ENCODE data around the gene GNPDA2.
"Not testable (repeated sequence)": the region's sequence is repeated elsewhere in the genome, so short reads cannot be mapped to it uniquely, and the experiment has no call there.

Gene GNPDA2

GRCh38 chr4:44726038-44726871 lies at the start of gene GNPDA2:
TSS of gene GNPDA2 (minus strand) at chr4:44726556. CDS start at chr4:44722207, 4,349 bp downstream.
- peak; percentile 89 for DNase-seq (ENCODE audit: insufficient read length, low spot score)
- no peak for FAIRE-seq

- FAIRE-seq (no peak), DNase-seq (ENCODE audit: insufficient read length, low spot score) (no peak)
Measured at GRCh38 chr4:44772340-44772739, 46.0 kb upstream of the GNPDA2 start.

- DNase-seq (ENCODE audit: insufficient read length, low spot score) (no peak), FAIRE-seq (no peak)
Measured at GRCh38 chr4:44771789-44772188, 45.4 kb upstream of the GNPDA2 start.

GRCh38 chr4:44766453-44766852 lies 40.1 kb upstream of the GNPDA2 start:
- no peak for FAIRE-seq
- no peak for DNase-seq (ENCODE audit: insufficient read length, low spot score)

- FAIRE-seq (no peak), DNase-seq (ENCODE audit: insufficient read length, low spot score) (no peak)
Measured at GRCh38 chr4:44765116-44765515, 38.8 kb upstream of the GNPDA2 start.

GRCh38 chr4:44761306-44761705 lies 35.0 kb upstream of the GNPDA2 start:
- DNase-seq (ENCODE audit: insufficient read length, low spot score) (no peak), FAIRE-seq (no peak)

GRCh38 chr4:44760142-44760898 lies 34.0 kb upstream of the GNPDA2 start:
- no peak for FAIRE-seq
- peak; percentile 9 for DNase-seq (ENCODE audit: insufficient read length, low spot score)

GRCh38 chr4:44756559-44756958 lies 30.2 kb upstream of the GNPDA2 start:
- DNase-seq (ENCODE audit: insufficient read length, low spot score) (no peak), FAIRE-seq (no peak)

- DNase-seq (ENCODE audit: insufficient read length, low spot score) (no peak), FAIRE-seq (no peak)
Measured at GRCh38 chr4:44740201-44740600, 13.8 kb upstream of the GNPDA2 start.

- no peak for FAIRE-seq
Measured at GRCh38 chr4:44738615-44739014, 12.3 kb upstream of the GNPDA2 start.

GRCh38 chr4:44736900-44737299 lies 10.5 kb upstream of the GNPDA2 start:
- FAIRE-seq = no peak
- no peak for DNase-seq (ENCODE audit: insufficient read length, low spot score)

More at GRCh38 chr4:44738615-44739014, 12.3 kb upstream of the GNPDA2 start:
- DNase-seq (ENCODE audit: insufficient read length, low spot score) = no peak

- not testable (repeated sequence) for DNase-seq (ENCODE audit: insufficient read length, low spot score); FAIRE-seq
Measured at GRCh38 chr4:44728694-44729093, 2.3 kb upstream of the GNPDA2 start.

GRCh38 chr4:44727471-44727870 lies 1.1 kb upstream of the GNPDA2 start:
- FAIRE-seq (no peak), DNase-seq (ENCODE audit: insufficient read length, low spot score) (no peak)

GRCh38 chr4:44725726-44726037 lies 674 bp downstream of the GNPDA2 start:
- DNase-seq (ENCODE audit: insufficient read length, low spot score) (no peak), FAIRE-seq (no peak)

- FAIRE-seq (no peak), DNase-seq (ENCODE audit: insufficient read length, low spot score) (no peak)
Measured at GRCh38 chr4:44725166-44725565, 1.2 kb downstream of the GNPDA2 start.

GRCh38 chr4:44722001-44722400 lies 4.4 kb downstream of the GNPDA2 start:
- FAIRE-seq (no peak), DNase-seq (ENCODE audit: insufficient read length, low spot score) (no peak)

GRCh38 chr4:44720371-44720770 lies 6.0 kb downstream of the GNPDA2 start:
- no peak for FAIRE-seq

GRCh38 chr4:44716597-44716996 lies 9.8 kb downstream of the GNPDA2 start:
- DNase-seq (ENCODE audit: insufficient read length, low spot score) = no peak
- no peak for FAIRE-seq

More at GRCh38 chr4:44720371-44720770, 6.0 kb downstream of the GNPDA2 start:
- no peak for DNase-seq (ENCODE audit: insufficient read length, low spot score)

GRCh38 chr4:44713125-44713524 lies 13.2 kb downstream of the GNPDA2 start:
- DNase-seq (ENCODE audit: insufficient read length, low spot score) (no peak), FAIRE-seq (no peak)

GRCh38 chr4:44704673-44705072 lies 21.7 kb downstream of the GNPDA2 start:
- FAIRE-seq (no peak), DNase-seq (ENCODE audit: insufficient read length, low spot score) (no peak)

GRCh38 chr4:44701037-44701436 lies 25.3 kb downstream of the GNPDA2 start:
- no peak for DNase-seq (ENCODE audit: insufficient read length, low spot score)
- FAIRE-seq = no peak

GRCh38 chr4:44700427-44700826 lies 25.9 kb downstream of the GNPDA2 start:
- FAIRE-seq = no peak

More at GRCh38 chr4:44700427-44700826, 25.9 kb downstream of the GNPDA2 start:
- no peak for DNase-seq (ENCODE audit: insufficient read length, low spot score)
